Spleen (tissue), 11 donors: Measurements from ENCODE around the gene BRINP3. TPM values are rescaled to one million over a fixed set of nuclear protein-coding genes. Genes with fewer than 3 reads are reported as not detected.

ENCODE experiments used
- DNase-seq: peaks from one replicate; pipeline ENCODE4 v3.0.0-alpha.2; 2020
- H3K27ac ChIP-seq, 8 donors: fragments of 200-600 bp; sonication (generic) in 7 of 8; 1 replicate in 4 of 8; 2 replicates in 4 of 8; pipeline versions ENCODE4 v1.5.0 to v1.8.0; 2016 to 2021; ENCODE audit warnings: inconsistent platforms in 4 of 8, mild to moderate bottlenecking in 4 of 8, moderate library complexity in 1 of 8
- H3K27me3 ChIP-seq, 7 donors: fragments of 200-600 bp; sonication (generic) in 6 of 7; replicated peaks in 1 of 7; 1 replicate in 4 of 7; 2 replicates in 3 of 7; pipeline versions ENCODE4 v1.5.0 to v1.8.0; 2016 to 2021; ENCODE audit warnings: inconsistent platforms in 3 of 7, mild to moderate bottlenecking in 1 of 7
- H3K36me3 ChIP-seq, 6 donors: fragments of 200-600 bp; sonication (generic) in 5 of 6; 1 replicate in 4 of 6; 2 replicates in 2 of 6; pipeline versions ENCODE4 v1.5.0 to v1.8.0; 2016 to 2021; ENCODE audit warnings: inconsistent platforms in 2 of 6
- H3K4me1 ChIP-seq, 6 donors: fragments of 200-600 bp; sonication (generic) in 5 of 6; 1 replicate in 3 of 6; 2 replicates in 3 of 6; pipeline versions ENCODE4 v1.5.0 to v1.8.0; 2016 to 2021; ENCODE audit warnings: inconsistent platforms in 3 of 6
- H3K4me3 ChIP-seq, 8 donors: fragments of 200-600 bp; sonication (generic) in 7 of 8; 1 replicate in 4 of 8; 2 replicates in 4 of 8; pipeline versions ENCODE4 v1.5.0 to v1.8.0; 2016 to 2021; ENCODE audit warnings: inconsistent platforms in 4 of 8, mild to moderate bottlenecking in 4 of 8, moderate library complexity in 2 of 8
- H3K9me3 ChIP-seq, 8 donors: fragments of 200-600 bp; sonication (generic) in 7 of 8; 1 replicate in 4 of 8; 2 replicates in 4 of 8; pipeline versions ENCODE4 v1.5.0 to v1.8.0; 2016 to 2021; ENCODE audit warnings: inconsistent platforms in 4 of 8
- CTCF ChIP-seq, 11 experiments: fragments of 200-600 bp in 7 of 11; fragments of 450-650 bp in 4 of 11; sonication (generic) in 4 of 11; IDR thresholded peaks in 8 of 11; conservative IDR thresholded peaks in 3 of 11; 1 replicate in 7 of 11; 2 replicates in 4 of 11; pipeline versions ENCODE4 v1.4.0 to v1.8.0; 2016 to 2021; ENCODE audit warnings: antibody characterized with exemption in 11 of 11, inconsistent platforms in 4 of 11, mild to moderate bottlenecking in 1 of 11
- POLR2A ChIP-seq, 3 donors: fragments of 450-650 bp; IDR thresholded peaks; one replicate each; pipeline ENCODE4 v1.5.1; 2017; ENCODE audit warnings: antibody characterized with exemption in 3 of 3, mild to moderate bottlenecking in 1 of 3
- POLR2AphosphoS5 ChIP-seq, 3 donors: sonication (generic); formaldehyde crosslinking; IDR thresholded peaks; one replicate each; pipeline ENCODE4 v1.5.1; 2017; ENCODE audit warnings: antibody characterized with exemption in 3 of 3
- WGBS, 5 donors: extraction: QIAGEN DNeasy Blood & Tissue Kit in 3 of 5; methylation state at CpG; one replicate each; pipeline versions ENCODE4 v1.1.5 to v1.1.7; 2013 to 2018; 5-methylcytosine and 5-hydroxymethylcytosine counted together
- intact Hi-C: fragments of 100-400 bp; cut with DNase I; formaldehyde crosslinking; loops from one replicate; pipeline ENCODE4 v1.15.0; 2023; ENCODE audit warnings: low total_unique reads
- polyA plus RNA-seq, 3 donors: library from polyadenylated mRNA; stranded (reverse); fragments of 200-250 nt; gene quantifications; one replicate each; pipeline ENCODE4 v1.2.1, GENCODE V29; 2013
- total RNA-seq, 7 donors: library from RNA; depleted of rRNA in 3 of 7; stranded (reverse); fragments of >200 nt in 3 of 7; fragmentation: NEBNext Ultra II Directional in 4 of 7; extraction: Animal tissue kit (Norgen Biotek cat#: 25700) in 4 of 7; gene quantifications; one replicate each; pipeline versions ENCODE4 v1.1.0 to v1.2.1, GENCODE V29; 2016 to 2021
- donor health status: healthy with polysubstance abuse.
- donor health status: DM: no; HTN: no; CAD: no; lungs with moderate emphysema.
- donor health status: DM: no; HTN: no; CAD: no.
- donor health status: Bipolar disorder and iron deficiency.
- donor health status: healthy.
- donor health status: DM: no; HTN: no; CAD: no.
- donor health status: DM: yes; HTN: yes; CAD: no.

BRINP3 gene
- total and polyA plus RNA-seq, 10 donors: not detected

- no peaks in the 10 kb centered on the region for H3K36me3 ChIP-seq
- 16 to 71% (median 49%) methylated on average over 1 of the region's 1 CpG for WGBS, 5 donors
- no peaks in the 10 kb centered on the region for H3K9me3 ChIP-seq
- H3K27me3 ChIP-seq: no peaks in the 10 kb centered on the region
- DNase-seq: no peak
- no peaks in the 10 kb centered on the region for H3K4me1 ChIP-seq
- intact Hi-C loops: no loop called here
- no peak for TF ChIP-seq CTCF (IDR thresholded peaks at IDR 0.05 in 8 of 11, conservative IDR thresholded peaks at IDR 0.05 in 3 of 11)
- no peak for TF ChIP-seq POLR2A (IDR thresholded peaks at IDR 0.05)
- TF ChIP-seq POLR2AphosphoS5 (IDR thresholded peaks at IDR 0.05): no peak
- H3K27ac ChIP-seq: no peak overlapping the region
- no peak overlapping the region for H3K4me3 ChIP-seq
Observed at GRCh38 chr1:190455631-190456030, 22.0 kb downstream of the BRINP3 start.

DNA sequence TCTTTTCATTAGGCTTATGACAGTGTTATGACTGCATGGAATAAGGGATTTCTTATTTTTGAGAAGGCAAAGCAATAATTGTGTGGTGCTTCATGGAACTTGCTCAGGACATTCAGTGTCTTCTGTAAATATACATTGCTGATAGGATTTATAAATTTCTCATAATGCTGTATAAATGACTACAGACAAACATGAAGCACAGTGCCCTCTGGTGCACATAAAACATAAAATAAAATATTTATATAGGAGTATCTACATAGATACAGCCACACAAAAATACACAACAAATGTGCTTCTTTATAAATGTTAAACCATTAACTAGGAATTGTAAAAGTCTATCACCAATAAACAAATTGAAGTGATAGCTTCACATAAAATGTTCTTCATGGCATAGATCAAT is 24.1 kb downstream of the BRINP3 start:
- TF ChIP-seq POLR2AphosphoS5 (IDR thresholded peaks at IDR 0.05) (no peak), POLR2A (IDR thresholded peaks at IDR 0.05) (no peak), CTCF (IDR thresholded peaks at IDR 0.05 in 8 of 11, conservative IDR thresholded peaks at IDR 0.05 in 3 of 11) (no peak)
- Histone ChIP-seq H3K4me3 (no peak overlapping the region), H3K9me3 (no peaks in the 10 kb centered on the region), H3K36me3 (no peaks in the 10 kb centered on the region), H3K4me1 (no peaks in the 10 kb centered on the region), H3K27ac (no peak overlapping the region), H3K27me3 (no peaks in the 10 kb centered on the region)
- intact Hi-C loops: no loop called here
- no peak for DNase-seq

- no peaks in the 10 kb centered on the region for H3K36me3 ChIP-seq
- H3K27me3 ChIP-seq: no peaks in the 10 kb centered on the region
- no peaks in the 10 kb centered on the region for H3K9me3 ChIP-seq
- H3K4me3 ChIP-seq: no peak overlapping the region
- intact Hi-C loops: no loop called here
- H3K4me1 ChIP-seq: no peaks in the 10 kb centered on the region
- DNase-seq: peak; percentile 47
- TF ChIP-seq POLR2A (IDR thresholded peaks at IDR 0.05): no peak
- TF ChIP-seq POLR2AphosphoS5 (IDR thresholded peaks at IDR 0.05): no peak
- no peak for TF ChIP-seq CTCF (IDR thresholded peaks at IDR 0.05 in 8 of 11, conservative IDR thresholded peaks at IDR 0.05 in 3 of 11)
- no peak overlapping the region for H3K27ac ChIP-seq
- WGBS, 5 donors: 91 to 94% (median 92%) methylated on average over 17 of the region's 17 CpGs
Observed at GRCh38 chr1:190452272-190452848, 25.3 kb downstream of the BRINP3 start.

- intact Hi-C loops: no loop called here
- Histone ChIP-seq H3K4me3 (no peak overlapping the region), H3K9me3 (no peaks in the 10 kb centered on the region), H3K27me3 (no peaks in the 10 kb centered on the region), H3K27ac (no peak overlapping the region), H3K36me3 (no peaks in the 10 kb centered on the region), H3K4me1 (no peaks in the 10 kb centered on the region)
- peak; percentile 25 for DNase-seq
- 90 to 97% (median 95%) methylated on average over 12 of the region's 12 CpGs for WGBS, 5 donors
- TF ChIP-seq POLR2AphosphoS5 (IDR thresholded peaks at IDR 0.05) (no peak), CTCF (IDR thresholded peaks at IDR 0.05 in 8 of 11, conservative IDR thresholded peaks at IDR 0.05 in 3 of 11) (no peak), POLR2A (IDR thresholded peaks at IDR 0.05) (no peak)
Observed at GRCh38 chr1:190444464-190444863, 33.2 kb downstream of the BRINP3 start.
